Lower lobe of right lung (tissue), 2 donors: ENCODE data around the gene TMC2. TPM values are rescaled to one million over a fixed set of nuclear protein-coding genes. Genes with fewer than 3 reads are reported as not detected.
"Not testable (repeated sequence)": the region's sequence is repeated elsewhere in the genome, so short reads cannot be mapped to it uniquely, and the experiment has no call there.

Source experiments
- ATAC-seq, 2 donors: fragments of 200-7000 bp; cut with Tn5 transposase; one replicate each; pipeline ENCODE4 v1.9.1; 2020 to 2022; ENCODE audit warnings: mild to moderate bottlenecking in 2 of 2, moderate library complexity in 2 of 2
- DNase-seq: peaks from one replicate; pipeline ENCODE4 v3.0.0-alpha.2; 2020
- H3K27ac ChIP-seq: fragments of 200-600 bp; one replicate; pipeline ENCODE4 v1.8.0; 2022
- H3K27me3 ChIP-seq: fragments of 200-600 bp; one replicate; pipeline ENCODE4 v1.8.0; 2022; ENCODE audit warnings: low read depth
- H3K36me3 ChIP-seq: fragments of 200-600 bp; one replicate; pipeline ENCODE4 v1.8.0; 2022; ENCODE audit warnings: mild to moderate bottlenecking
- H3K4me1 ChIP-seq: fragments of 200-600 bp; one replicate; pipeline ENCODE4 v1.8.0; 2022
- H3K4me3 ChIP-seq: fragments of 200-600 bp; one replicate; pipeline ENCODE4 v1.8.0; 2022; ENCODE audit warnings: mild to moderate bottlenecking
- H3K9me3 ChIP-seq: fragments of 200-600 bp; one replicate; pipeline ENCODE4 v1.8.0; 2022
- intact Hi-C: fragments of 100-400 bp; cut with DNase I; formaldehyde crosslinking; loops from one replicate; pipeline ENCODE4 v1.11.0; 2022
- long read RNA-seq: library from polyadenylated mRNA; unstranded; transcript quantifications from one replicate; pipeline ENCODE4 v2.0.0, GENCODE V29; 2021
- total RNA-seq: library from RNA; stranded (reverse); fragmentation: NEBNext Ultra II Directional; extraction: Animal tissue kit (Norgen Biotek cat#: 25700); gene quantifications from one replicate; pipeline ENCODE4 v1.2.1, GENCODE V29; 2021
- TF ChIP-seq, protein P1 (sequence below): fragments of 200-600 bp; IDR thresholded peaks from one replicate; pipeline ENCODE4 v1.8.0; 2022; ENCODE audit warnings: antibody characterized with exemption, mild to moderate bottlenecking
- donor health status: DM: no; HTN: yes; CAD: no; lungs with severe emphysema.

TMC2 gene
- total RNA-seq: 0.92 TPM
- long read RNA-seq, partial matches to known transcripts: 0 of 2 reads
- long read RNA-seq, other reads (novel, unspliced or antisense): 2 of 2 reads

DNA sequence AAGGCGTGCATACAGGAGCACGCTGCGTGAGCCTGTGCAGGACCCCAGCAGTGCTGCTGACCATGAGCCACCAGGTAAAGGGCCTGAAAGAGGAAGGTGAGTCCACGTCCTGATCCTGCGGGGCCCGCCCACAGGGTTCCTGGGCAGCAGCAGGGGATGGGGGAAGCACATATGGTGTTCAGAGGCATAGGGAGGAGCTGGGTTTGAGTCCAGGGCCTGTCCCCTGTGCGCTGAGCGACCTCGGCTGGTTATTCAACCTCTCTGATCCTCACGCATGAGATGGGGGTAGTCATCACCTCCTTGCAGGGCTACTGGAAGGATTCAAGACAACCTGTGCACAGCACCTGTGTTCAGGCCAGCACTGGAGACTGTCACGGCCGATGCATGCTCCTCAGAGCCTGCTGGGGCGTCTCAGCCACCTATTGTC, at the start of gene TMC2:
Gene TMC2, plus strand, starts transcription at position 14 of the 427 bp plus-strand sequence. Its CDS starts 49 bp downstream, at position 63.
- no peak for DNase-seq
- H3K36me3 ChIP-seq: no peaks in the 10 kb centered on the region
- H3K27me3 ChIP-seq: peaks cover 20% of the 10 kb centered on the region
- no peak within 1 kb of the TSS for H3K4me3 ChIP-seq
- H3K9me3 ChIP-seq: no peaks in the 10 kb centered on the region
- H3K27ac ChIP-seq: no peak within 1 kb of the TSS
- no peak for ATAC-seq
- intact Hi-C loops: no loop called here
- TF ChIP-seq, protein P1, sequence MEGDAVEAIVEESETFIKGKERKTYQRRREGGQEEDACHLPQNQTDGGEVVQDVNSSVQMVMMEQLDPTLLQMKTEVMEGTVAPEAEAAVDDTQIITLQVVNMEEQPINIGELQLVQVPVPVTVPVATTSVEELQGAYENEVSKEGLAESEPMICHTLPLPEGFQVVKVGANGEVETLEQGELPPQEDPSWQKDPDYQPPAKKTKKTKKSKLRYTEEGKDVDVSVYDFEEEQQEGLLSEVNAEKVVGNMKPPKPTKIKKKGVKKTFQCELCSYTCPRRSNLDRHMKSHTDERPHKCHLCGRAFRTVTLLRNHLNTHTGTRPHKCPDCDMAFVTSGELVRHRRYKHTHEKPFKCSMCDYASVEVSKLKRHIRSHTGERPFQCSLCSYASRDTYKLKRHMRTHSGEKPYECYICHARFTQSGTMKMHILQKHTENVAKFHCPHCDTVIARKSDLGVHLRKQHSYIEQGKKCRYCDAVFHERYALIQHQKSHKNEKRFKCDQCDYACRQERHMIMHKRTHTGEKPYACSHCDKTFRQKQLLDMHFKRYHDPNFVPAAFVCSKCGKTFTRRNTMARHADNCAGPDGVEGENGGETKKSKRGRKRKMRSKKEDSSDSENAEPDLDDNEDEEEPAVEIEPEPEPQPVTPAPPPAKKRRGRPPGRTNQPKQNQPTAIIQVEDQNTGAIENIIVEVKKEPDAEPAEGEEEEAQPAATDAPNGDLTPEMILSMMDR: no peak
- H3K4me1 ChIP-seq: no peaks in the 10 kb centered on the region

- intact Hi-C loops, H3K4me3 ChIP-seq, DNase-seq, H3K9me3 ChIP-seq, ATAC-seq, H3K27me3 ChIP-seq, H3K4me1 ChIP-seq, H3K27ac ChIP-seq: not testable (repeated sequence)
- H3K36me3 ChIP-seq: peaks cover 25% of the 10 kb centered on the region
Measured at GRCh38 chr20:2502808-2503384, 33.5 kb upstream of the TMC2 start.

- DNase-seq, H3K27me3 ChIP-seq, H3K9me3 ChIP-seq, H3K27ac ChIP-seq, H3K36me3 ChIP-seq, H3K4me3 ChIP-seq, intact Hi-C loops, ATAC-seq: not testable (repeated sequence)
- peaks cover 15% of the 10 kb centered on the region for H3K4me1 ChIP-seq
Measured at GRCh38 chr20:2504803-2505202, 31.6 kb upstream of the TMC2 start.

- DNase-seq, H3K27me3 ChIP-seq, H3K36me3 ChIP-seq, H3K27ac ChIP-seq, ATAC-seq, intact Hi-C loops, H3K4me3 ChIP-seq, H3K9me3 ChIP-seq: not testable (repeated sequence)
- H3K4me1 ChIP-seq: peaks cover 15% of the 10 kb centered on the region
Measured at GRCh38 chr20:2506426-2506825, 29.9 kb upstream of the TMC2 start.

DNA sequence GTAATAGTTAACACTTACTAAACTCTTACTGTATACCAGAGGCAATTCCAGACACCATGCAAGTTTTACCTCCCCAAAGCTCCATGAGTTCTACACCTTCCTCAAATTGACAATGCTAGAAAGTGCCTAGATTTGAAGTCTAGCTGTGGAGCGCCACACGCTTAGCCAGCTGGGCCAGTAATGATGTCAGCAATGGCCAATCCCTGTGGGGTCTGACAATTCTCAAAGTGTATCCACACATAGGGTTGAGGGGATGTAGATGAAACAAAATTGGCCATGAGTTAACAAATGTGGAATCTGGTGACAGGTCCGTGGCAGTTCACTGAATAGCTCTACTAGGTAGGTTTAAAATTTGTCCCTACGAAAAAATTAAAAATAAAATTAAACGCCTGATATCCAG, 28.9 kb upstream of the TMC2 start:
- intact Hi-C loops: no loop called here
- H3K27me3 ChIP-seq: no peaks in the 10 kb centered on the region
- TF ChIP-seq, protein P1: no peak
- no peaks in the 10 kb centered on the region for H3K9me3 ChIP-seq
- DNase-seq (no peak), ATAC-seq (no peak)
- H3K4me1 ChIP-seq: peaks cover 15% of the 10 kb centered on the region
- H3K4me3 ChIP-seq: peak overlapping the region; percentile 88
- no peaks in the 10 kb centered on the region for H3K36me3 ChIP-seq
- H3K27ac ChIP-seq: no peak overlapping the region

DNA sequence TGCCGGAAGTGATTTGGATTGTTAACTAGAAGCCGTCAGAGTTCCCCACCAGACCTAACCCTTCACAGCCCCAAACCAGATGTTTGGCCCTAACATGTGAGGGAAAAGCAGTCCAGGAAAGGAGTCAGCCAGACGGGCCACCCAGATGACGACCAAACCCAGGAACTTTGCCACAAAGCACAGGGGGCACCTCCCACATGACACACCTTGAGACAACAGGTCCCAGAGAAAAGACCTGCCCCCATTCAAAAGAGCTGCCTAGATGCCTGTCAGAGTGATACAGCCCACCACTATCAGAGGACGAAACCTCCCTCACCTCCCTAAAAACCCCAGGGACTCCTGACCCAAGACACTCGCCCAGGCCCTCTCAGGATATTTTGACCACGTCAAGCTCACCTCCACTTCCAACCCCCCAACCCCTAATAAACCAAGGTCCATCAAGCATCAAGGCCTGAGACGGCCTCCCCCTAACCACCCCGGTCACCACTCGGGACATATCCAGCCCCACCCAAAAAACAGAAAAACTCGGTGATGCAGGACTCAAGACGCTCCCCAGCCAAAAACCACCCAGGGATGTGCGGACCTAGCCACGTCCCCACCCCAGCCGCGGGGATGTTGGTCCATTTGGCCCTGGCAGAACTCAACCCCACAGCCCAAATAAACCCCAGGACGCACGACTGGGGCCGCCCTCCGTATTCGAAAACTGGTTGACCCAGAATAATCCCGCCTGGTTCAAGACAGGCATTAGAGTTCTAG, 28.3 kb upstream of the TMC2 start:
- intact Hi-C loops: no loop called here
- TF ChIP-seq, protein P1: no peak
- no peaks in the 10 kb centered on the region for H3K9me3 ChIP-seq
- peak overlapping the region; percentile 89 for H3K27ac ChIP-seq
- H3K27me3 ChIP-seq: no peaks in the 10 kb centered on the region
- H3K36me3 ChIP-seq: no peaks in the 10 kb centered on the region
- peaks cover 15% of the 10 kb centered on the region for H3K4me1 ChIP-seq
- ATAC-seq: peak; percentile 56 to 59
- peak overlapping the region; percentile 88 for H3K4me3 ChIP-seq
- no peak for DNase-seq
